GM20431 (cell line): ENCODE results near the gene ARHGAP26.

Experiments
- in situ Hi-C: fragments of 300-500 bp; cut with MseI, MboI; formaldehyde crosslinking; loops from one replicate; pipeline ENCODE4 v1.15.0; 2020; ENCODE audit warnings: low sequenced_read_pairs; ENCODE audit not compliant: unreplicated experiment

ARHGAP26 gene

GRCh38 chr5:142866563-142867275 is 96.5 kb downstream of the ARHGAP26 start:
- in situ Hi-C loops = no loop called here

- in situ Hi-C loops = loop anchor here (10.0 kb wide), 1 partner anchor 125 kb away; no protein-coding TSS in a partner anchor
These were observed 99.7 kb downstream of the ARHGAP26 start for GRCh38 chr5:142869886-142870285.

- in situ Hi-C loops = loop anchor here (10.0 kb wide), 1 partner anchor 126 kb away; no protein-coding TSS in a partner anchor
These were observed 100.6 kb downstream of the ARHGAP26 start for GRCh38 chr5:142870532-142871362.

DNA sequence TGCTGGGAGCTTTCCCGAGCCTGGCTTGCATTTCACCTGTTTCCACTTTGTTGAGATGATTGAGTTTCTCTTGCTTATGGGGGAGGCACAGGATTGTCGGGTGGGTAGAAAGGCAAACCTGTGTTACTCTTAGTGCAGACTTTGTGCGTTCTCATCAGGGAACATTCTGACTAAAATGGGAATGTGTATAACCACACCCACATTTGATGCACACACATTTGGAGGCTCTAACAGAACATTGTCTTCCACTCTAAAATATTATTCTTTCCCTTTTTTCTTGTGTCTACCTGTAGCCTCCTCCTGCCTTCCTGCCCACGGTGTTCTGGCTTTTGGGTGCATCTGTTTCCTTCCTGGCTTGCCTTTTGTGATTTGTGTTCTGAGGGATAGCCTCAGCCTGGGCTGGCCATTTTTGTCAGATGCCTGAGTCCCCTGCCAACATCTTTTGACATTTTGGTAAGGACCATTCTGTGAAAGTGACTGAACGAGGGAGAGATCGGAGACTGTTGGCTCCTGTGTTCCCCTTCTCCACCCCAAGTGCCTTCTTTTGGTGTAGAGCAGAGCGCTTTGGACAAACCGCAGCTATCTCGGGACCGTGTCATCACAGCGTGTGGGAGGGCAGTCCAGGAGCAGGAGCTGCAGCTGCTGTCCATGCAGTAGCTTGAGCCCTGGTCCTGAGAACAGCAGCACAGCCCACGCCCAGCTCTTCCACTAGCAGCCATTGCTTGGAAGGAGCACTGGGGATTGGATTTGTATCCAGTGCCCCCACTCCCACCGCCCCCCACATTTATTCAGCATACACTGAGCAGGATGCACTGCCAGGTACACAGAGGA is 101.4 kb downstream of the ARHGAP26 start:
- in situ Hi-C loops = loop anchor here (10.0 kb wide), 1 partner anchor 127 kb away; no protein-coding TSS in a partner anchor

- in situ Hi-C loops = loop anchor here (10.0 kb wide), 1 partner anchor 127 kb away; no protein-coding TSS in a partner anchor
These were observed 102.0 kb downstream of the ARHGAP26 start for GRCh38 chr5:142872217-142872616.

DNA sequence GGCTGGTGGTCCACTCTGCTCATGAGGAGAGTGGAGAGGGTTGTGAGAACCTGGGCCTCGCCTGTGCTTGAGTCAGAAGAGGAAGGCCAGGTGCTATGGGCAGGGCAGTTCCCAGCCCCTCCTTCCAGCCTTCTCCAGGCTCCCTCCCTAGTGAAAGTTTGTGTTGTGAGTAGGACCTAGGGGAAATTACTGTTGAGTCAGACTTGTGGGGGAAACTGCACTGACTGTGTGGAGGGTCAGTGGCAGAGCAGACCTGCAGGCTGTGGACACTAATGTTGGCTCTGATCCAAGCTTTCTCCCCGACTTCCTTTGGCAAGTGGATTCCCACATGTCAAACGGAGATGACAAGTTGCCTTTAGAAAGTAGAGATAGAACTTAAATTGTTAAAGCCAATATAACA is 102.6 kb downstream of the ARHGAP26 start:
- in situ Hi-C loops = loop anchor here (10.0 kb wide), 1 partner anchor 128 kb away; no protein-coding TSS in a partner anchor

- in situ Hi-C loops = loop anchor here (10.0 kb wide), 1 partner anchor 129 kb away; no protein-coding TSS in a partner anchor
These were observed 103.7 kb downstream of the ARHGAP26 start for GRCh38 chr5:142873831-142874230.

- in situ Hi-C loops = loop anchor here (10.0 kb wide), 1 partner anchor 130 kb away; no protein-coding TSS in a partner anchor
These were observed 104.4 kb downstream of the ARHGAP26 start for GRCh38 chr5:142874540-142874939.

- in situ Hi-C loops = loop anchor here (10.0 kb wide), 1 partner anchor 131 kb away; no protein-coding TSS in a partner anchor
These were observed 105.8 kb downstream of the ARHGAP26 start for GRCh38 chr5:142875936-142876335.

GRCh38 chr5:142876817-142877216 is 106.6 kb downstream of the ARHGAP26 start:
- in situ Hi-C loops = loop anchor here (10.0 kb wide), 1 partner anchor 132 kb away; no protein-coding TSS in a partner anchor

- in situ Hi-C loops = loop anchor here (10.0 kb wide), 1 partner anchor 133 kb away; no protein-coding TSS in a partner anchor
These were observed 107.9 kb downstream of the ARHGAP26 start for GRCh38 chr5:142878111-142878510.

DNA sequence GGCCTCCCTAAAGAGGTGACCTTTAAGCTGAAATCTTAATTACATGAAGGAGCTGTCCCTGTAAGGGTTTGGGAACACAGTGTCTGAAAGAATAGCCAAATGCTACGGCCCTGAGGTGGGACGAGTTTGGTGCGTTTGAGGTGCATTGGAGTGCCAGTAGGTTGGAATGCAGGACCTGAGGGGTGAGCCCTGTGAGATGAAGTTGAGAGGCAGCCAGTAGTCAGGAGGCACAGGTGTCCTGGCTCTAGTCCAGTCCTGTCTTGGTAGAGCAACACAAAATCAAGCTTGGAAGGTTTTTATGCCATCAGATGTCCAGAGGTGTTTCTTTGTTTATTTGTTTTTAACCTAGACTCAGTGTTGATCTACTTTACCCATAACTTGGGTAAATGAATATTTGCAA is 108.5 kb downstream of the ARHGAP26 start:
- in situ Hi-C loops = loop anchor here (10.0 kb wide), 1 partner anchor 134 kb away; no protein-coding TSS in a partner anchor

DNA sequence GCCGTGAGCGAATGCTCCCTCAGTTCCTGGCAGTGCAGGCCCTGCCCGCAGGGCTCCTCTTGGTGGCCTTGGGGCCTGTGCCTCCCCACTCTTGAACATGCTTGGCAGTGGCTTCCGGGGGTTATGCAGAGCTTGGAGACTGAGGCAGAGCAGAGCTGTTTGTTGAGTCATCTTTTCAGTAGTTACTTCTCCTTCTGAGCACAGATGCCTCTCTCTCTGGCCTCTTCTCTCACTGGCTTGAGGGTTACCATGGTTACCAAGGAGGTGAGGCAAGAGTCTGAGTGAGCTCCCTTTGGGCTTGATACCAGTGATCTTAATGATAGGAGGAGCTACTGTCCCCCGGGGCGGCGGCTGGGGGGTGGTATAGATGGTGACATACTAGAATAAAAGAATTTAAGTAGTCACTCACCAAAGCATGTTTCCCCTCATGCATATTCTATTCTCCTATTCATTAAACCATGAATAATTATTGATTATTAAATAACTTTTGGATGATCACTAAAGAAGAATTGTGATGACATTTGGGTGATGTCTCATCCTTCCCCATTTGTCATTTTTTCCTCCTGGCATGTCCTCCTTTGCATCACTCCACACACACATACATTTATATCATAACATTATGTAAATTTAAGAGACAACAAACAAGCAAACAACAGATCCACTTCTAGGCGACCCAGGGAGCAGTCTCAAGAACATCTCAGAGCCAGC is 111.1 kb downstream of the ARHGAP26 start:
- in situ Hi-C loops = loop anchor here (10.0 kb wide), 1 partner anchor 156 kb away; no protein-coding TSS in a partner anchor

GRCh38 chr5:142881784-142882126 is 111.6 kb downstream of the ARHGAP26 start:
- in situ Hi-C loops = loop anchor here (10.0 kb wide), 1 partner anchor 157 kb away; no protein-coding TSS in a partner anchor

DNA sequence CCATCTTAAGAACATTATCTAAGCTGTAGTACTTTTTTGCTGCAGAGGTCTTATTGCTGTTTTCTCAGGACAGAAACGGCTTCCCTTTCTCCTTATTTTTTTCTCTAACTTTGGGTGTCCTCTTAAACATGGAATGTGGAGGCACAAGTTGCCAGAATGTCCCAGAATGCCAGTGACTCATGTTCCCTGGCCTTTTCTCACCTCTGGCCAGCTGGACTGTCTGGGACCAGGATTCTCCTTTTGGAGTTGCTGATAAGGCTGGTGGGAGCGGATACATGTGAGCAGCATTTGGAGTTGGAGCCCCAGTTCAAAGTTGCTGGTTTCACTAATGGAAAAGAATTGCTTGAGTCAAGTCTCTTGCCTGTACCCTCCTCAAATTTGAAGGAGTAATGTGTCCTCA is 112.8 kb downstream of the ARHGAP26 start:
- in situ Hi-C loops = loop anchor here (10.0 kb wide), 1 partner anchor 158 kb away; no protein-coding TSS in a partner anchor

- in situ Hi-C loops = loop anchor here (10.0 kb wide), 1 partner anchor 159 kb away; no protein-coding TSS in a partner anchor
These were observed 113.3 kb downstream of the ARHGAP26 start for GRCh38 chr5:142883438-142883837.

GRCh38 chr5:142884029-142884428 is 113.9 kb downstream of the ARHGAP26 start:
- in situ Hi-C loops = loop anchor here (10.0 kb wide), 1 partner anchor 159 kb away; no protein-coding TSS in a partner anchor

DNA sequence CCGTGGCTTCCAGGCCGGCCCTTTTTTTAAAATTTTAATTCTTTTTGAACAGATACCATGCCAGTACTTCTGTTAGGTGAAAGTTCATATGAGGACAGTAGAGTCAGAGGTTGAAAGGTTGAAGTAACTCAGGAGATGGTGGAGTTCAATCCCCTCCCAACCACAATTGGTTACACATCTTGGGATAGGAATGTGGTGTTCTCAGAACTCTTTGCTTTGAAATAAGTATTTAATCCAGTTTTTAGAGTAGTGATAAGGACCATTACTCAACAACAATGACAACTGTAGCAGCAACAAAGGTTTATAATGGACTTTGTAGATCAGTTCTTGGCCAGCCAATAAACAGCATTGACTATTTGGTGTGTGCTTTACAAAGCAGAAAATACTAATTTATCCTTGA is 116.0 kb downstream of the ARHGAP26 start:
- in situ Hi-C loops = loop anchor here (10.0 kb wide), 1 partner anchor 161 kb away; no protein-coding TSS in a partner anchor

DNA sequence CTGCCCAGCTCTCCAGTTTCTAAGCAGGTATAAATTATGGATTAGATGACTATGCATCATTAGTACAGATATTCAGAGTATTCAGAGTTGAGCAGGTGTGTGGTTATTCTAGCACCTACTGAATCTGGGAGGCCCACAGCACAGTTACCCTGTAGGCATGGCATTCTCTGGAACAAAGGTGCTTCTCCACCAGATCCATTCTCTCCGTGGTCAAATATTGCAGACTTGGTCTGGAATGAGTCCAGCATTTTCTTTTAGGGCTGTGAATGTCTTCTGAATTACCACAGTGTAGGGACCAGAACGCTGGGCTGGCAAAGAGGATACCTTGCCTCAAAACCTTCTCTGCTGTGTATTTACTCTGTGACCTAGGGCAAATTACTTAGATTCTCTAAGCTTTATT is 116.8 kb downstream of the ARHGAP26 start:
- in situ Hi-C loops = loop anchor here (10.0 kb wide), 1 partner anchor 162 kb away; no protein-coding TSS in a partner anchor
